ENCODE results near the gene SCD5. TPM values are rescaled to one million over a fixed set of nuclear protein-coding genes. Genes with fewer than 3 reads are reported as not detected.
A peak's percentile ranks its signal among the peaks of the same experiment; 100 is the strongest.

SCD5 gene
- total and polyA plus RNA-seq, 2 of the 8 experiments (the other 6 are each of a cell fraction or from before 2014, with no cell fraction given), result 0.92 to 1.2 TPM

- TF ChIP-seq, protein P1, sequence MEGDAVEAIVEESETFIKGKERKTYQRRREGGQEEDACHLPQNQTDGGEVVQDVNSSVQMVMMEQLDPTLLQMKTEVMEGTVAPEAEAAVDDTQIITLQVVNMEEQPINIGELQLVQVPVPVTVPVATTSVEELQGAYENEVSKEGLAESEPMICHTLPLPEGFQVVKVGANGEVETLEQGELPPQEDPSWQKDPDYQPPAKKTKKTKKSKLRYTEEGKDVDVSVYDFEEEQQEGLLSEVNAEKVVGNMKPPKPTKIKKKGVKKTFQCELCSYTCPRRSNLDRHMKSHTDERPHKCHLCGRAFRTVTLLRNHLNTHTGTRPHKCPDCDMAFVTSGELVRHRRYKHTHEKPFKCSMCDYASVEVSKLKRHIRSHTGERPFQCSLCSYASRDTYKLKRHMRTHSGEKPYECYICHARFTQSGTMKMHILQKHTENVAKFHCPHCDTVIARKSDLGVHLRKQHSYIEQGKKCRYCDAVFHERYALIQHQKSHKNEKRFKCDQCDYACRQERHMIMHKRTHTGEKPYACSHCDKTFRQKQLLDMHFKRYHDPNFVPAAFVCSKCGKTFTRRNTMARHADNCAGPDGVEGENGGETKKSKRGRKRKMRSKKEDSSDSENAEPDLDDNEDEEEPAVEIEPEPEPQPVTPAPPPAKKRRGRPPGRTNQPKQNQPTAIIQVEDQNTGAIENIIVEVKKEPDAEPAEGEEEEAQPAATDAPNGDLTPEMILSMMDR (IDR thresholded peaks at IDR 0.05; ENCODE audit: control extremely low read depth in 1 of 3, insufficient read depth in 1 of 3, low read depth in 1 of 3, low read length in 3 of 3), result no peak
- TF ChIP-seq MAFK (IDR thresholded peaks at IDR 0.05; ENCODE audit: low read depth, low read length) (no peak), CEBPB (IDR thresholded peaks at IDR 0.05; ENCODE audit: low read depth, low read length) (no peak), EP300 (IDR thresholded peaks at IDR 0.05; ENCODE audit: borderline replicate concordance in 1 of 2, low read depth in 2 of 2, low read length in 2 of 2) (no peak)
Observed at GRCh38 chr4:82579932-82580331, 218.7 kb downstream of the SCD5 start (continued).

MicroRNA genes within 50 kb of the gene (microRNA counts, 767-probe panel; counts per million panel counts)
- microRNA hsa-miR-575, result 879 counts per million, percentile 95 among the panel's probes with 10 or more counts

Small RNAs within 50 kb of the gene (microRNA-seq; reads per million reads assigned to microRNA genes)
- 0 reads per million in 2 experiments for gene MIR575 (ENCODE audit: borderline microRNAs expressed in 2 of 2, borderline number of aligned reads in 2 of 2, borderline replicate concordance in 1 of 2)

Small RNAs within 50 kb of the gene (small RNA-seq; reads per million reads assigned to genes)
- gene MIR575 (ENCODE audit: insufficient read depth), result not detected

Other genes with a start within 250 kb of the SCD5 start
- gene TMEM150C, start 236.8 kb downstream of the SCD5 start, total RNA-seq (2021; fragmentation: NEBNext Ultra II Directional; extraction: Animal tissue kit (Norgen Biotek cat#: 25700)), result 1.7 and 1.9 TPM in 2 replicates
- gene TMEM150C, start 236.8 kb downstream of the SCD5 start, polyA plus RNA-seq (2011; rRNA removed), result 1.2 and 1.5 TPM in 2 replicates
- gene SEC31A, start 92.4 kb upstream of the SCD5 start, total RNA-seq (2021; fragmentation: NEBNext Ultra II Directional; extraction: Animal tissue kit (Norgen Biotek cat#: 25700)), result 122 and 125 TPM in 2 replicates
- gene SEC31A, start 92.4 kb upstream of the SCD5 start, polyA plus RNA-seq (2011; rRNA removed), result 72.8 and 112 TPM in 2 replicates
- gene THAP9, start 101.9 kb upstream of the SCD5 start, total RNA-seq (2021; fragmentation: NEBNext Ultra II Directional; extraction: Animal tissue kit (Norgen Biotek cat#: 25700)), result 13.2 and 17.0 TPM in 2 replicates
- gene THAP9, start 101.9 kb upstream of the SCD5 start, polyA plus RNA-seq (2011; rRNA removed), result 4.0 and 6.1 TPM in 2 replicates
- 11.1 and 12.9 TPM in 2 replicates for gene LIN54, start 212.0 kb upstream of the SCD5 start, total RNA-seq (2021; fragmentation: NEBNext Ultra II Directional; extraction: Animal tissue kit (Norgen Biotek cat#: 25700))
- gene LIN54, start 212.0 kb upstream of the SCD5 start, polyA plus RNA-seq (2011; rRNA removed), result 3.6 and 5.7 TPM in 2 replicates
- gene COPS4, start 236.4 kb upstream of the SCD5 start, total RNA-seq (2021; fragmentation: NEBNext Ultra II Directional; extraction: Animal tissue kit (Norgen Biotek cat#: 25700)), result 28.3 and 32.5 TPM in 2 replicates
- 10.7 and 14.9 TPM in 2 replicates for gene COPS4, start 236.4 kb upstream of the SCD5 start, polyA plus RNA-seq (2011; rRNA removed)